HG02763 (cell line): Measurements from ENCODE around the gene TTC6.

ENCODE experiments used
- ATAC-seq: cut with Tn5 transposase; IDR thresholded peaks from one replicate; pipeline ENCODE4 v1.9.1; 2021; ENCODE audit warnings: mild to moderate bottlenecking, moderate library complexity; ENCODE audit not compliant: unreplicated experiment

TTC6 gene

GRCh38 chr14:37595809-37596621 is 586 bp downstream of the TTC6 start:
- no peak for ATAC-seq

- no peak for ATAC-seq
Measured at GRCh38 chr14:37596790-37597472, 1.5 kb downstream of the TTC6 start.

- no peak for ATAC-seq
Measured at GRCh38 chr14:37597538-37597913, 2.1 kb downstream of the TTC6 start.

GRCh38 chr14:37597914-37598746 is 2.7 kb downstream of the TTC6 start:
- no peak for ATAC-seq

- ATAC-seq: no peak
Measured at GRCh38 chr14:37598747-37599506, 3.5 kb downstream of the TTC6 start.

GRCh38 chr14:37599507-37600368 is 4.3 kb downstream of the TTC6 start:
- ATAC-seq: no peak

GRCh38 chr14:37600880-37601741 is 5.7 kb downstream of the TTC6 start:
- no peak for ATAC-seq

- ATAC-seq: no peak
Measured at GRCh38 chr14:37601865-37602264, 6.4 kb downstream of the TTC6 start.

- ATAC-seq: no peak
Measured at GRCh38 chr14:37602605-37603453, 7.4 kb downstream of the TTC6 start.

- ATAC-seq: no peak
Measured at GRCh38 chr14:37603688-37604251, 8.3 kb downstream of the TTC6 start.

GRCh38 chr14:37606678-37607077 is 11.2 kb downstream of the TTC6 start:
- ATAC-seq: no peak

- ATAC-seq: no peak
Measured at GRCh38 chr14:37608649-37609048, 13.2 kb downstream of the TTC6 start.

- no peak for ATAC-seq
Measured at GRCh38 chr14:37610945-37611523, 15.6 kb downstream of the TTC6 start.

- ATAC-seq: no peak
Measured at GRCh38 chr14:37615582-37616289, 20.3 kb downstream of the TTC6 start.

- ATAC-seq: no peak
Measured at GRCh38 chr14:37616853-37617252, 21.4 kb downstream of the TTC6 start.

GRCh38 chr14:37617864-37618365 is 22.5 kb downstream of the TTC6 start:
- no peak for ATAC-seq
